ENCODE results near the gene UBD.

- TF ChIP-seq CTCF (conservative IDR thresholded peaks at IDR 0.05; ENCODE audit: low read depth, low read length) (no peak), EZH2phosphoT487 (IDR thresholded peaks at IDR 0.05; ENCODE audit: borderline replicate concordance, low read length) (no peak)
These were observed 44.4 kb upstream of the UBD start for GRCh38 chr6:29603930-29604329.

All from PC-3 (cell line).